ENCODE data around the gene UNC5B.

- TF ChIP-seq SMAD3 (CRISPR knock-in tag; IDR thresholded peaks at IDR 0.05; ENCODE audit: borderline replicate concordance) (no peak), KAT7 (CRISPR knock-in tag; IDR thresholded peaks at IDR 0.05; ENCODE audit: borderline replicate concordance) (no peak), ZNF138 (CRISPR knock-in tag; conservative IDR thresholded peaks at IDR 0.05) (no peak), ETV6 (CRISPR knock-in tag; IDR thresholded peaks at IDR 0.05) (no peak), CREM (CRISPR knock-in tag; IDR thresholded peaks at IDR 0.05) (no peak), ZNF423 (CRISPR knock-in tag; IDR thresholded peaks at IDR 0.05) (no peak), CTCF (IDR thresholded peaks at IDR 0.05) (no peak), JUN (CRISPR knock-in tag; IDR thresholded peaks at IDR 0.05) (no peak), ESRRA (CRISPR knock-in tag; IDR thresholded peaks at IDR 0.05; ENCODE audit: borderline replicate concordance) (no peak), MYBL2 (CRISPR knock-in tag; IDR thresholded peaks at IDR 0.05) (no peak), CREB1 (CRISPR knock-in tag; IDR thresholded peaks at IDR 0.05) (no peak), ELF4 (CRISPR knock-in tag; IDR thresholded peaks at IDR 0.05; ENCODE audit: low read depth) (no peak), EMX1 (CRISPR knock-in tag; IDR thresholded peaks at IDR 0.05) (no peak)
Measured at GRCh38 chr10:71319800-71320392, 107.5 kb downstream of the UNC5B start.

Measured in WTC11 (cell line).